SK-N-SH treated with all-trans-retinoic acid at 6 μM for 48 hours (cell line): ENCODE measurements around the gene GLT8D1.

Experiments used
- ATAC-seq: fragments of 200-7000 bp; cut with Tn5 transposase; 3 replicates; pipeline ENCODE4 v1.9.1; 2020; ENCODE audit warnings: mild to moderate bottlenecking, moderate library complexity
- ARNTL ChIP-seq: fragments of 450-650 bp; formaldehyde crosslinking; IDR thresholded peaks from 2 replicates; pipeline ENCODE4 v1.5.0; 2020; ENCODE audit warnings: low read depth, mild to moderate bottlenecking, moderate library complexity, borderline replicate concordance
- BACH2 ChIP-seq: fragments of 250-450 bp; sonication (Bioruptor Pico); IDR thresholded peaks from 2 replicates; pipeline ENCODE4 v1.9.0; 2021; ENCODE audit warnings: mild to moderate bottlenecking, borderline replicate concordance
- CSDC2 ChIP-seq: fragments of 250-450 bp; sonication (Bioruptor Pico); IDR thresholded peaks from 2 replicates; pipeline ENCODE4 v1.5.0; 2020; ENCODE audit warnings: mild to moderate bottlenecking, moderate library complexity
- ESRRG ChIP-seq: fragments of 250-450 bp; sonication (Bioruptor Pico); IDR thresholded peaks from 2 replicates; pipeline ENCODE4 v1.6.1; 2021; ENCODE audit warnings: mild to moderate bottlenecking
- GLIS3 ChIP-seq: fragments of 250-450 bp; sonication (Bioruptor Pico); IDR thresholded peaks from 2 replicates; pipeline ENCODE4 v1.5.0; 2020; ENCODE audit warnings: mild to moderate bottlenecking, moderate library complexity
- ISL1 ChIP-seq: fragments of 250-450 bp; sonication (Bioruptor Pico); IDR thresholded peaks from 2 replicates; pipeline ENCODE4 v2.1.2; 2022; ENCODE audit warnings: mild to moderate bottlenecking, moderate library complexity
- OSR1 ChIP-seq: fragments of 250-450 bp; sonication (Bioruptor Pico); IDR thresholded peaks from 2 replicates; pipeline ENCODE4 v1.8.0; 2022; ENCODE audit warnings: moderate library complexity, mild to moderate bottlenecking, inconsistent platforms
- PPARA ChIP-seq: fragments of 250-450 bp; sonication (Bioruptor Pico); IDR thresholded peaks from 2 replicates; pipeline ENCODE4 v1.5.0; 2020; ENCODE audit warnings: mild to moderate bottlenecking, borderline replicate concordance
- RARB ChIP-seq: fragments of 250-450 bp; sonication (Bioruptor Pico); IDR thresholded peaks from 2 replicates; pipeline ENCODE4 v1.8.0; 2021; ENCODE audit warnings: mild to moderate bottlenecking, moderate library complexity
- TCF4 ChIP-seq: fragments of 250-450 bp; sonication (Bioruptor Pico); IDR thresholded peaks from 2 replicates; pipeline ENCODE4 v1.8.0; 2021; ENCODE audit warnings: mild to moderate bottlenecking, moderate library complexity, borderline replicate concordance
- ZC3H10 ChIP-seq: fragments of 250-450 bp; sonication (Bioruptor Pico); IDR thresholded peaks from 2 replicates; pipeline ENCODE4 v1.5.1; 2021; ENCODE audit warnings: mild to moderate bottlenecking, moderate library complexity
- ZFP3 ChIP-seq: fragments of 250-450 bp; sonication (Bioruptor Pico); IDR thresholded peaks from 2 replicates; pipeline ENCODE4 v1.5.0; 2020; ENCODE audit warnings: mild to moderate bottlenecking, moderate library complexity
- ZNF565 ChIP-seq: fragments of 450-650 bp; formaldehyde crosslinking; conservative IDR thresholded peaks from 2 replicates; pipeline ENCODE4 v1.5.0; 2020; ENCODE audit warnings: low read depth, mild to moderate bottlenecking, moderate library complexity
- ZNF70 ChIP-seq: fragments of 450-650 bp; formaldehyde crosslinking; IDR thresholded peaks from 2 replicates; pipeline ENCODE4 v1.5.0; 2020; ENCODE audit warnings: mild to moderate bottlenecking, moderate library complexity
- ZNF8 ChIP-seq: fragments of 450-650 bp; formaldehyde crosslinking; IDR thresholded peaks from 2 replicates; pipeline ENCODE4 v1.5.0; 2020; ENCODE audit warnings: mild to moderate bottlenecking, moderate library complexity
- TF ChIP-seq, protein P1 (sequence below): fragments of 250-450 bp; sonication (Bioruptor Pico); IDR thresholded peaks from 2 replicates; pipeline ENCODE4 v1.5.1; 2020; ENCODE audit warnings: low read depth, mild to moderate bottlenecking, moderate library complexity
- TF ChIP-seq, protein P2 (sequence below): fragments of 250-450 bp; sonication (Bioruptor Pico); IDR thresholded peaks from 2 replicates; pipeline ENCODE4 v1.5.1; 2021; ENCODE audit warnings: mild to moderate bottlenecking, moderate library complexity
- TF ChIP-seq, protein P3 (sequence below): fragments of 250-450 bp; sonication (Bioruptor Pico); IDR thresholded peaks from 2 replicates; pipeline ENCODE4 v1.5.0; 2020; ENCODE audit warnings: mild to moderate bottlenecking, moderate library complexity
- TF ChIP-seq, protein P4 (sequence below): fragments of 250-450 bp; sonication (Bioruptor Pico); IDR thresholded peaks from 2 replicates; pipeline ENCODE4 v1.8.0; 2020; ENCODE audit warnings: mild to moderate bottlenecking, moderate library complexity, borderline replicate concordance

GLT8D1 gene

DNA sequence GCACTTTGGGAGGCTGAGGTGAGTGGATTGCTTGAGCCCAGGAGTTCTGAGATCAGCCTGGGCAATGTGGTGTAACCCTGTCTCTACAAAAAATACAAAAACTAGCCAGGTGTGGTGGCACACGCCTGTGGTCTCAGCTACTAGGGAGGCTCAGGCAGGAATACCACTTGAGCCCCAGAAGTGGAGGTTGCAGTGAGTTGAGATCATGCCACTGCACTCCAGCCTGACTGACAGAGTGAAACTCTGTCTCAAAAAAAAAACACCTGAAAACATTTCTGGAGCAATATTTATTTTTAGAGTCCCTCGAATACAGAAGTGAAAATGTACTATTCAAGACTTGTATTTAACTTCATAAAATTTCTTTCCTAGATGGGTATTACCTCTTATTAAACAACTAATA is 4.9 kb upstream of the GLT8D1 start:
- ATAC-seq: no peak
- TF ChIP-seq ZNF565 (no peak), CSDC2 (CRISPR knock-in tag) (no peak), ARNTL (CRISPR knock-in tag) (no peak), ZFP3 (CRISPR knock-in tag) (no peak), BACH2 (CRISPR knock-in tag) (no peak), RARB (CRISPR knock-in tag) (no peak), ESRRG (no peak), GLIS3 (CRISPR knock-in tag) (no peak), OSR1 (CRISPR knock-in tag) (no peak), ZC3H10 (no peak), ISL1 (no peak), PPARA (CRISPR knock-in tag) (no peak)
- TF ChIP-seq, protein P1, sequence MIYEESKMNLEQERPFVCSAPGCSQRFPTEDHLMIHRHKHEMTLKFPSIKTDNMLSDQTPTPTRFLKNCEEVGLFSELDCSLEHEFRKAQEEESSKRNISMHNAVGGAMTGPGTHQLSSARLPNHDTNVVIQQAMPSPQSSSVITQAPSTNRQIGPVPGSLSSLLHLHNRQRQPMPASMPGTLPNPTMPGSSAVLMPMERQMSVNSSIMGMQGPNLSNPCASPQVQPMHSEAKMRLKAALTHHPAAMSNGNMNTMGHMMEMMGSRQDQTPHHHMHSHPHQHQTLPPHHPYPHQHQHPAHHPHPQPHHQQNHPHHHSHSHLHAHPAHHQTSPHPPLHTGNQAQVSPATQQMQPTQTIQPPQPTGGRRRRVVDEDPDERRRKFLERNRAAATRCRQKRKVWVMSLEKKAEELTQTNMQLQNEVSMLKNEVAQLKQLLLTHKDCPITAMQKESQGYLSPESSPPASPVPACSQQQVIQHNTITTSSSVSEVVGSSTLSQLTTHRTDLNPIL: no peak
- TF ChIP-seq, protein P2, sequence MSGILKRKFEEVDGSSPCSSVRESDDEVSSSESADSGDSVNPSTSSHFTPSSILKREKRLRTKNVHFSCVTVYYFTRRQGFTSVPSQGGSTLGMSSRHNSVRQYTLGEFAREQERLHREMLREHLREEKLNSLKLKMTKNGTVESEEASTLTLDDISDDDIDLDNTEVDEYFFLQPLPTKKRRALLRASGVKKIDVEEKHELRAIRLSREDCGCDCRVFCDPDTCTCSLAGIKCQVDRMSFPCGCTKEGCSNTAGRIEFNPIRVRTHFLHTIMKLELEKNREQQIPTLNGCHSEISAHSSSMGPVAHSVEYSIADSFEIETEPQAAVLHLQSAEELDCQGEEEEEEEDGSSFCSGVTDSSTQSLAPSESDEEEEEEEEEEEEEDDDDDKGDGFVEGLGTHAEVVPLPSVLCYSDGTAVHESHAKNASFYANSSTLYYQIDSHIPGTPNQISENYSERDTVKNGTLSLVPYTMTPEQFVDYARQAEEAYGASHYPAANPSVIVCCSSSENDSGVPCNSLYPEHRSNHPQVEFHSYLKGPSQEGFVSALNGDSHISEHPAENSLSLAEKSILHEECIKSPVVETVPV: no peak
- TF ChIP-seq, protein P3, sequence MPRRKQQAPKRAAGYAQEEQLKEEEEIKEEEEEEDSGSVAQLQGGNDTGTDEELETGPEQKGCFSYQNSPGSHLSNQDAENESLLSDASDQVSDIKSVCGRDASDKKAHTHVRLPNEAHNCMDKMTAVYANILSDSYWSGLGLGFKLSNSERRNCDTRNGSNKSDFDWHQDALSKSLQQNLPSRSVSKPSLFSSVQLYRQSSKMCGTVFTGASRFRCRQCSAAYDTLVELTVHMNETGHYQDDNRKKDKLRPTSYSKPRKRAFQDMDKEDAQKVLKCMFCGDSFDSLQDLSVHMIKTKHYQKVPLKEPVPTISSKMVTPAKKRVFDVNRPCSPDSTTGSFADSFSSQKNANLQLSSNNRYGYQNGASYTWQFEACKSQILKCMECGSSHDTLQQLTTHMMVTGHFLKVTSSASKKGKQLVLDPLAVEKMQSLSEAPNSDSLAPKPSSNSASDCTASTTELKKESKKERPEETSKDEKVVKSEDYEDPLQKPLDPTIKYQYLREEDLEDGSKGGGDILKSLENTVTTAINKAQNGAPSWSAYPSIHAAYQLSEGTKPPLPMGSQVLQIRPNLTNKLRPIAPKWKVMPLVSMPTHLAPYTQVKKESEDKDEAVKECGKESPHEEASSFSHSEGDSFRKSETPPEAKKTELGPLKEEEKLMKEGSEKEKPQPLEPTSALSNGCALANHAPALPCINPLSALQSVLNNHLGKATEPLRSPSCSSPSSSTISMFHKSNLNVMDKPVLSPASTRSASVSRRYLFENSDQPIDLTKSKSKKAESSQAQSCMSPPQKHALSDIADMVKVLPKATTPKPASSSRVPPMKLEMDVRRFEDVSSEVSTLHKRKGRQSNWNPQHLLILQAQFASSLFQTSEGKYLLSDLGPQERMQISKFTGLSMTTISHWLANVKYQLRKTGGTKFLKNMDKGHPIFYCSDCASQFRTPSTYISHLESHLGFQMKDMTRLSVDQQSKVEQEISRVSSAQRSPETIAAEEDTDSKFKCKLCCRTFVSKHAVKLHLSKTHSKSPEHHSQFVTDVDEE (CRISPR knock-in tag): no peak

DNA sequence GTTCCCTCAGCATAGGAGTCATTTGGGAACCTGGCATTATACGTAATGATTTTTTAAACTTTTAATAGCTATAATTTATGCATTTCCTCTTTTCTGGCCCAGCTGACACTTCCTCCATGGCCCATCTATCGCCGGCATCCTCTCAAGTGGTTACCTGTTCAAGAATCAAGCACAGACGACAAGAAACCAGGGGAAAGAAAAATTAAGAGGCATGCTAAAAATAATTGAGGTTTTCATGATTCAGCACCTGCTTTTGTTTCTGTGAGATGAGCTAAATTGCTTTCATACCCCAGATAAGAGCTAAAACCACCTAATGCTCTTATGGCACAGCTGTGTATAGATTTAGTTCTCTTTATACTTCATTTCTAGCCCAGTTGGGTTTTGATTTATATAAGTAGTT is 2.0 kb upstream of the GLT8D1 start:
- ATAC-seq: no peak
- no peak for TF ChIP-seq ZNF70 (CRISPR knock-in tag)
- TF ChIP-seq, protein P4, sequence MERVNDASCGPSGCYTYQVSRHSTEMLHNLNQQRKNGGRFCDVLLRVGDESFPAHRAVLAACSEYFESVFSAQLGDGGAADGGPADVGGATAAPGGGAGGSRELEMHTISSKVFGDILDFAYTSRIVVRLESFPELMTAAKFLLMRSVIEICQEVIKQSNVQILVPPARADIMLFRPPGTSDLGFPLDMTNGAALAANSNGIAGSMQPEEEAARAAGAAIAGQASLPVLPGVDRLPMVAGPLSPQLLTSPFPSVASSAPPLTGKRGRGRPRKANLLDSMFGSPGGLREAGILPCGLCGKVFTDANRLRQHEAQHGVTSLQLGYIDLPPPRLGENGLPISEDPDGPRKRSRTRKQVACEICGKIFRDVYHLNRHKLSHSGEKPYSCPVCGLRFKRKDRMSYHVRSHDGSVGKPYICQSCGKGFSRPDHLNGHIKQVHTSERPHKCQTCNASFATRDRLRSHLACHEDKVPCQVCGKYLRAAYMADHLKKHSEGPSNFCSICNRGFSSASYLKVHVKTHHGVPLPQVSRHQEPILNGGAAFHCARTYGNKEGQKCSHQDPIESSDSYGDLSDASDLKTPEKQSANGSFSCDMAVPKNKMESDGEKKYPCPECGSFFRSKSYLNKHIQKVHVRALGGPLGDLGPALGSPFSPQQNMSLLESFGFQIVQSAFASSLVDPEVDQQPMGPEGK (CRISPR knock-in tag): no peak
- no peak for TF ChIP-seq ZNF8 (CRISPR knock-in tag)
- no peak for TF ChIP-seq OSR1 (CRISPR knock-in tag)
- no peak for TF ChIP-seq ZC3H10
- TF ChIP-seq ISL1: no peak
- no peak for TF ChIP-seq RARB (CRISPR knock-in tag)
- no peak for TF ChIP-seq TCF4 (CRISPR knock-in tag)
- TF ChIP-seq ZNF565: no peak
- TF ChIP-seq, all 23 proteins: peak for 0

DNA sequence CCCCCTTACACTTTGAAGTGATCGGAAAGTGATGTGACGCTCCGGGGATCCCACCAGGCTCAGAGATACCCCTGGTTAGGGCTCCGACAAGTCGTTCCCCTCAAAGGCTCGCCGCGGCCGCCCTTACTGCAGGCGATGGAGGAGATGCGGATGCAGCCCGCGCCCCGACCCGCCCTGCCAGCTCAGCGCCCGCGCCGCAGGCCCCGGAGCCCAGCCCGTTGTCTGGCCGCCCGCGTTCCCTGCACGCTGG is 228 bp downstream of the GLT8D1 start:
- no peak for ATAC-seq
- TF ChIP-seq ZNF565 (no peak), ESRRG (no peak), RARB (CRISPR knock-in tag) (no peak), PPARA (CRISPR knock-in tag) (no peak), ZNF8 (CRISPR knock-in tag) (no peak), ARNTL (CRISPR knock-in tag) (no peak)
- TF ChIP-seq, protein P2: no peak
- TF ChIP-seq, protein P3 (CRISPR knock-in tag): no peak
- TF ChIP-seq, protein P4 (CRISPR knock-in tag): no peak
